Caco-2 (cell line): Measurements from ENCODE around the gene NDST3. TPM values are rescaled to one million over a fixed set of nuclear protein-coding genes. Genes with fewer than 3 reads are reported as not detected.

Source experiments
- BruUV-seq: library from RNA; stranded (reverse); fragments of 400-500 nt; replicated peaks from 2 replicates; lab custom pipeline; 2021; lab: Mats Ljungman, UMichigan
- CTCF ChIA-PET: fragments of 300-600 bp; sonication (Branson Sonifier 250); formaldehyde crosslinking; loops from one replicate; lab custom pipeline; 2022; ENCODE audit warnings: antibody characterized with exemption; lab: Charles Lee
- POLR2A ChIA-PET: fragments of 300-600 bp; sonication (Branson Sonifier 250); formaldehyde crosslinking; loops from one replicate; lab custom pipeline; 2022; ENCODE audit warnings: antibody characterized with exemption; lab: Charles Lee
- DNase-seq, 2 experiments: peaks; one replicate each; pipeline versions ENCODE4 v3.0.0 to v3.0.0-alpha.2; 2020 to 2022
- H3K27me3 ChIP-seq: replicated peaks from 2 replicates; pipeline ENCODE4 v1.6.0; 2011; ENCODE audit warnings: low read length; ENCODE audit not compliant: control insufficient read depth, insufficient read depth
- H3K36me3 ChIP-seq: 2 replicates; pipeline ENCODE4 v1.5.1; 2011; ENCODE audit warnings: low read length; ENCODE audit not compliant: control insufficient read depth, insufficient read depth
- H3K4me1 ChIP-seq: fragments of 250-450 bp; sonication (Bioruptor Pico); 2 replicates; pipeline ENCODE4 v1.5.1; 2020; ENCODE audit warnings: mild to moderate bottlenecking
- H3K4me3 ChIP-seq: 2 replicates; pipeline ENCODE4 v1.5.1; 2011; ENCODE audit warnings: low read depth, mild to moderate bottlenecking, control low read depth, low read length
- H3K9me3 ChIP-seq: fragments of 250-450 bp; sonication (Bioruptor Pico); 2 replicates; pipeline ENCODE4 v1.5.1; 2020; ENCODE audit warnings: mild to moderate bottlenecking, moderate library complexity
- H3K27ac Mint-ChIP-seq: one replicate; pipeline ENCODE4 v1.8.0; 2022; ENCODE audit warnings: mixed read lengths; ENCODE audit not compliant: unreplicated experiment
- H3K27me3 Mint-ChIP-seq: one replicate; pipeline ENCODE4 v1.8.0; 2022; ENCODE audit warnings: mixed read lengths; ENCODE audit not compliant: insufficient read depth, unreplicated experiment
- H3K36me3 Mint-ChIP-seq: one replicate; pipeline ENCODE4 v1.8.0; 2022; ENCODE audit warnings: mild to moderate bottlenecking, mixed read lengths; ENCODE audit not compliant: insufficient read depth, unreplicated experiment
- H3K4me1 Mint-ChIP-seq: one replicate; pipeline ENCODE4 v1.8.0; 2022; ENCODE audit warnings: low read depth, mixed read lengths; ENCODE audit not compliant: unreplicated experiment
- H3K4me3 Mint-ChIP-seq: one replicate; pipeline ENCODE4 v1.8.0; 2022; ENCODE audit warnings: mild to moderate bottlenecking, moderate library complexity, mixed read lengths; ENCODE audit not compliant: unreplicated experiment
- H3K9me3 Mint-ChIP-seq: one replicate; pipeline ENCODE4 v1.8.0; 2022; ENCODE audit warnings: mixed read lengths; ENCODE audit not compliant: unreplicated experiment
- intact Hi-C: fragments of 100-400 bp; cut with micrococcal nuclease; formaldehyde crosslinking; loops from one replicate; pipeline ENCODE4 v1.10.0; 2022; ENCODE audit not compliant: unreplicated experiment
- total RNA-seq: library from RNA; stranded (reverse); gene quantifications from 2 replicates; pipeline ENCODE4 v1.2.3, GENCODE V29; 2022
- TF ChIP-seq, protein P1 (sequence below), 2 experiments: fragments of 200-600 bp in 1 of 2; IDR thresholded peaks; 1 replicate in 1 of 2; 2 replicates in 1 of 2; pipeline versions ENCODE4 v1.5.1 to v1.8.0; 2011 to 2022; ENCODE audit warnings: antibody characterized with exemption in 1 of 2, control low read depth in 1 of 2, inconsistent platforms in 1 of 2, low read depth in 1 of 2, low read length in 1 of 2, mild to moderate bottlenecking in 1 of 2, moderate library complexity in 1 of 2; ENCODE audit not compliant: insufficient read depth in 1 of 2, severe bottlenecking in 1 of 2, unreplicated experiment in 1 of 2

NDST3 gene
- total RNA-seq, 1 experiment from 2014 or later, result not detected

- Mint-ChIP-seq H3K4me1 (no peaks in the 10 kb centered on the region), H3K27ac (no peak overlapping the region), H3K4me3 (no peak overlapping the region), H3K9me3 (no peaks in the 10 kb centered on the region), H3K27me3 (peaks cover 4% of the 10 kb centered on the region), H3K36me3 (no peaks in the 10 kb centered on the region)
- no peak for DNase-seq
- TF ChIP-seq, protein P1, sequence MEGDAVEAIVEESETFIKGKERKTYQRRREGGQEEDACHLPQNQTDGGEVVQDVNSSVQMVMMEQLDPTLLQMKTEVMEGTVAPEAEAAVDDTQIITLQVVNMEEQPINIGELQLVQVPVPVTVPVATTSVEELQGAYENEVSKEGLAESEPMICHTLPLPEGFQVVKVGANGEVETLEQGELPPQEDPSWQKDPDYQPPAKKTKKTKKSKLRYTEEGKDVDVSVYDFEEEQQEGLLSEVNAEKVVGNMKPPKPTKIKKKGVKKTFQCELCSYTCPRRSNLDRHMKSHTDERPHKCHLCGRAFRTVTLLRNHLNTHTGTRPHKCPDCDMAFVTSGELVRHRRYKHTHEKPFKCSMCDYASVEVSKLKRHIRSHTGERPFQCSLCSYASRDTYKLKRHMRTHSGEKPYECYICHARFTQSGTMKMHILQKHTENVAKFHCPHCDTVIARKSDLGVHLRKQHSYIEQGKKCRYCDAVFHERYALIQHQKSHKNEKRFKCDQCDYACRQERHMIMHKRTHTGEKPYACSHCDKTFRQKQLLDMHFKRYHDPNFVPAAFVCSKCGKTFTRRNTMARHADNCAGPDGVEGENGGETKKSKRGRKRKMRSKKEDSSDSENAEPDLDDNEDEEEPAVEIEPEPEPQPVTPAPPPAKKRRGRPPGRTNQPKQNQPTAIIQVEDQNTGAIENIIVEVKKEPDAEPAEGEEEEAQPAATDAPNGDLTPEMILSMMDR (IDR thresholded peaks at IDR 0.05; ENCODE audit: insufficient read depth in 1 of 2, low read depth in 1 of 2, low read length in 1 of 2, severe bottlenecking in 1 of 2, unreplicated experiment in 1 of 2), result no peak
- Histone ChIP-seq H3K4me3 (no peak overlapping the region), H3K9me3 (no peaks in the 10 kb centered on the region), H3K4me1 (no peaks in the 10 kb centered on the region), H3K36me3 (no peaks in the 10 kb centered on the region), H3K27me3 (no peaks in the 10 kb centered on the region)
- ChIA-PET POLR2A (no interaction called here), CTCF (no interaction called here)
- no TSS peak for BruUV-seq
- intact Hi-C loops, result no loop called here
These were observed 37.4 kb upstream of the NDST3 start for GRCh38 chr4:117996891-117997290.

- Histone ChIP-seq H3K4me1 (no peaks in the 10 kb centered on the region), H3K9me3 (no peaks in the 10 kb centered on the region), H3K27me3 (no peaks in the 10 kb centered on the region), H3K36me3 (no peaks in the 10 kb centered on the region), H3K4me3 (no peak overlapping the region)
- H3K27me3 Mint-ChIP-seq, result no peaks in the 10 kb centered on the region
- POLR2A ChIA-PET, result no interaction called here
- intact Hi-C loops, result no loop called here
- no peaks in the 10 kb centered on the region for H3K36me3 Mint-ChIP-seq
- no peak for DNase-seq
- no peak overlapping the region for H3K4me3 Mint-ChIP-seq
- no peaks in the 10 kb centered on the region for H3K4me1 Mint-ChIP-seq
- no TSS peak for BruUV-seq
- no peaks in the 10 kb centered on the region for H3K9me3 Mint-ChIP-seq
- TF ChIP-seq, protein P1 (IDR thresholded peaks at IDR 0.05; ENCODE audit: insufficient read depth in 1 of 2, low read depth in 1 of 2, low read length in 1 of 2, severe bottlenecking in 1 of 2, unreplicated experiment in 1 of 2), result no peak
- CTCF ChIA-PET, result no interaction called here
- H3K27ac Mint-ChIP-seq, result no peak overlapping the region
These were observed 30.2 kb upstream of the NDST3 start for GRCh38 chr4:118004088-118004487.

GRCh38 chr4:118005883-118006282 lies 28.4 kb upstream of the NDST3 start:
- Mint-ChIP-seq H3K4me1 (no peaks in the 10 kb centered on the region), H3K4me3 (no peak overlapping the region), H3K27me3 (no peaks in the 10 kb centered on the region), H3K9me3 (no peaks in the 10 kb centered on the region), H3K27ac (no peak overlapping the region), H3K36me3 (no peaks in the 10 kb centered on the region)
- no peak overlapping the region for H3K4me3 ChIP-seq
- no TSS peak for BruUV-seq
- H3K9me3 ChIP-seq, result no peaks in the 10 kb centered on the region
- TF ChIP-seq, protein P1 (IDR thresholded peaks at IDR 0.05; ENCODE audit: insufficient read depth in 1 of 2, low read depth in 1 of 2, low read length in 1 of 2, severe bottlenecking in 1 of 2, unreplicated experiment in 1 of 2), result no peak
- no peak for DNase-seq
- ChIA-PET POLR2A (no interaction called here), CTCF (no interaction called here)
- intact Hi-C loops, result no loop called here
- H3K36me3 ChIP-seq, result no peaks in the 10 kb centered on the region
- no peaks in the 10 kb centered on the region for H3K4me1 ChIP-seq
- no peaks in the 10 kb centered on the region for H3K27me3 ChIP-seq
